GM13976 (cell line): ENCODE measurements around the gene CLSTN2.

Experiments
- DNase-seq: peaks from one replicate; pipeline ENCODE4 v3.0.0; 2012; ENCODE audit warnings: low spot score
- in situ Hi-C: fragments of 300-500 bp; cut with MboI; formaldehyde crosslinking; loops from one replicate; pipeline ENCODE4 v1.12.0; 2022; ENCODE audit warnings: low sequenced_read_pairs, mixed read lengths, inconsistent platforms; ENCODE audit not compliant: unreplicated experiment
- TF ChIP-seq, protein P1 (sequence below): IDR thresholded peaks from 2 replicates; pipeline ENCODE4 v1.5.1; 2012; ENCODE audit warnings: borderline replicate concordance, mild to moderate bottlenecking; ENCODE audit not compliant: insufficient read depth; ENCODE audit errors: extremely low read depth, missing control alignments, control extremely low read depth

The CLSTN2 gene

DNA sequence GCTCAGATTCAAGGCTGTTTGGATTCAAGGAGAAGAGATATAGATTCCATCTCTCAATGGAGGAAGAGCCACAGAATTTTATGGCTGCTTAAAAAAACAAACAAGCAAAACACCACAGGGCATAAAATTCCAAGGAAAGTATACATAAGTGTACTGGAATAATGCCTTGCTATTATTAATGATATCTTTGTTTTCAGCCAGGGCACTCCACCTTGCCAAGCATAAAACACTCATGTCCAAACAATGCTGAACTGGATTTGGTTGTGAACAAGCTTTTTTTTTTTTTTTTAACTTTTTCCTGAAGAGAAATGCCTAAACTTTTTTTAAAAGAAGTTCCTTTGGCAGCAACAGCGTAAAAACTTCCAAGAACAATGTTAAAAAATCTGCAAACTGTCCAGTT lies 4.8 kb upstream of the CLSTN2 start:
- in situ Hi-C loops: no loop called here
- no peak for DNase-seq
- TF ChIP-seq, protein P1, sequence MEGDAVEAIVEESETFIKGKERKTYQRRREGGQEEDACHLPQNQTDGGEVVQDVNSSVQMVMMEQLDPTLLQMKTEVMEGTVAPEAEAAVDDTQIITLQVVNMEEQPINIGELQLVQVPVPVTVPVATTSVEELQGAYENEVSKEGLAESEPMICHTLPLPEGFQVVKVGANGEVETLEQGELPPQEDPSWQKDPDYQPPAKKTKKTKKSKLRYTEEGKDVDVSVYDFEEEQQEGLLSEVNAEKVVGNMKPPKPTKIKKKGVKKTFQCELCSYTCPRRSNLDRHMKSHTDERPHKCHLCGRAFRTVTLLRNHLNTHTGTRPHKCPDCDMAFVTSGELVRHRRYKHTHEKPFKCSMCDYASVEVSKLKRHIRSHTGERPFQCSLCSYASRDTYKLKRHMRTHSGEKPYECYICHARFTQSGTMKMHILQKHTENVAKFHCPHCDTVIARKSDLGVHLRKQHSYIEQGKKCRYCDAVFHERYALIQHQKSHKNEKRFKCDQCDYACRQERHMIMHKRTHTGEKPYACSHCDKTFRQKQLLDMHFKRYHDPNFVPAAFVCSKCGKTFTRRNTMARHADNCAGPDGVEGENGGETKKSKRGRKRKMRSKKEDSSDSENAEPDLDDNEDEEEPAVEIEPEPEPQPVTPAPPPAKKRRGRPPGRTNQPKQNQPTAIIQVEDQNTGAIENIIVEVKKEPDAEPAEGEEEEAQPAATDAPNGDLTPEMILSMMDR: no peak

GRCh38 chr3:139933766-139934165 lies 1.2 kb upstream of the CLSTN2 start:
- no peak for DNase-seq
- in situ Hi-C loops: no loop called here
- TF ChIP-seq, protein P1: no peak

GRCh38 chr3:139934613-139935015 lies 371 bp upstream of the CLSTN2 start:
- TF ChIP-seq, protein P1: no peak
- peak; percentile 36 for DNase-seq
- in situ Hi-C loops: no loop called here

GRCh38 chr3:139935866-139936817 lies 1.2 kb downstream of the CLSTN2 start:
- TF ChIP-seq, protein P1: no peak
- in situ Hi-C loops: no loop called here
- DNase-seq: peak; percentile 35

DNA sequence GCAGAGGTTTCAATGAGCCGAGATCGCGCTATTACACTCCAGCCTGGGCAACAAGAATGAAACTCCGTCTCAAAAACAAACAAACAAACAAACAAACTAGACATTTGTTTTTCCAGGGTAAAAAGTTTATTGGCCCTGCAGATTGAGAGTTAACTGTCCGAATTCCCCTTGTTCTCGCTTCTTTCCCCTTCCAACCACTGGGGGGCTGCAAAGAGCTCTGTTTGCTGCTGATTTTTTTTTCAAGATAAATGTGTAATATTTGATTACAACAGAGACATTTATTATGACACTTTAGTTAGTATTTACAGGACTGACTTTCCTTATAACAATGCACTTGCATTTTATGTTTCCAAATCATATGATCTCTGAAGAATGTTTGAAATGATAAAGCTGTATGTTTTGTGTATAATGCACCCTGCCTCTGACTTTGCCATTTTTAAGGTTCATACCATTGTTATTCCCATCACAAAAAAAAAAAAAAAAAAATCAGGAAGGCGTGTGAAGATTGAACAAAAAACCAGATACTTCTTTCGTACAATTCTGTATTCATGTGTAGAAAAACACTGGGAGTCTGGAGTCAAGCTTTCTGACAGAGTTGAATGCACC lies 2.8 kb downstream of the CLSTN2 start:
- peak; percentile 49 for DNase-seq
- in situ Hi-C loops: no loop called here
- TF ChIP-seq, protein P1: peak; percentile 47

DNA sequence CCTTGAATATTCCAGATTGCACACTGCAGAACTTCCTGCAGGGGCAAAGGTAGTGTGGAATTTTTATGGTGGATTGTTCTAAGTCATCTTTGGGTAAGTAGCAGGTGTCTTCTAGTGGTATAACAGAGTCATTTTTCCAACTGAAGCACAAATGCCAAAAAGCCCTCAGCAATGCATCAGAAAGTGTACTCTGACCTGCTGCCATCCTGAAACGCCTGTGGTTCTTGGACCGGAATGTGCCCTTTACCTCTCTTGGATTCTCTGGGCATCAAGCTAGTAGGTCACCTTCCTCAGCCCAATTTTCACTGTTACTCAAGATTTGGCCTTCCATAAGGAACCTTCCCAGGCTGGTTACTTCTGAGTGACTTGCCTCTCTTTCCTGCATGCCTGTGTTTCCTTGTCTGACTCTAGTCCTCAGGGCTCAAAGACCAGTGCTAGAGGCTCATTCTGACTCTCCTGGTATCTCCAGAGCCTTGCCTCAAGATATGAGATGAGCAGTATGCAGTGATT lies 4.8 kb downstream of the CLSTN2 start:
- no peak for DNase-seq
- TF ChIP-seq, protein P1: no peak
- in situ Hi-C loops: no loop called here
